Stimulated activated CD4-positive, alpha-beta T cell treated with anti-CD3 and anti-CD28 coated beads, Interleukin-4, amount 100 ng/mL, for 48 hours (primary cell): Measurements from ENCODE around the gene A1BG.

ENCODE experiments used
- DNase-seq, 2 donors: peaks; one replicate each; pipeline ENCODE4 v3.0.0-alpha.2; 2020; ENCODE audit warnings: low read depth in 2 of 2

A1BG gene

GRCh38 chr19:58296104-58296503 is 57.2 kb downstream of the A1BG start:
- DNase-seq, result no peak
